Measurements from ENCODE around the gene SHANK1. TPM values are rescaled to one million over a fixed set of nuclear protein-coding genes. Genes with fewer than 3 reads are reported as not detected.

The SHANK1 gene
- total and polyA plus RNA-seq, 2 of the 4 experiments (the other 2 are of a cell fraction): 6.1 to 6.7 TPM

DNA sequence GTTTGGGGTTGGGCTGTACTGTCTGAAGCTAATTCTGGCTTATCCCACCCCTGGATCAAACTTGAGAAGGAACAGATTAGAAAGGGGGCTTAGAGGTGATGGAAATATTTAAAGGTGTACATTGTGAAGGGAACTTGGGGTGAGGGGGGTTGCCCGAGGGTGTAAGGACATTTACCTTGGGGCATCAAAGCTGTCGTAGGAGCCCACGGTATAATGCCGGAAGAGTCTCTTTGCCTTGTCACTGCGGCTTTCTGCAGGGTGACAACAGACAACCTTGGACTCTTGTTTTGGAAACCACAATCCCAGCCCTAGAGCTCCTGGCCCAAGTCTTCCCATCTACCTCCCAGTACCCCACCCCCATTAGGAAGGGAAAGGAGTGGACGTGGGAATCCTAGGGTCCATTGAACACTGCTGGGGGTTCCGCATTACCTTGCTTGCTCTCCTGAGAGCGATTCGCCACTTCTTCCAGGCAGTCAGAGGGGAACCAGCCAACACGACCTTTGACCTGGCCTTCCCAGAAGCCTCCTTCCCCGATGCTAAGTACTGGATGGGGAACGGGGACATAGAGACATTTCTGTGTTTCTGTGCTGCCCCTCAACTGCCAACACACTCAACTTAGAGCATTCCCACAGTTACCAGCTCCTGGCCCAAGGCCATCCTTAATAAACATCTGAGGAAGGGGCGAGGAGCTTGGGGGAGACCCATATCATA is 22.0 kb downstream of the SHANK1 start:
- in situ Hi-C loops (cut with MboI; ENCODE audit: low sequenced_read_pairs): no loop called here
- H4K8ac ChIP-seq (ENCODE audit: low read depth in 2 of 2, low read length in 2 of 2): no peak overlapping the region
- H2BK5ac ChIP-seq (ENCODE audit: low read depth, low read length, poor library complexity, severe bottlenecking): no peak overlapping the region
- no peaks in the 10 kb centered on the region; the same call in 1 of the 2 replicates for H4K20me1 ChIP-seq (ENCODE audit: insufficient read depth, low read length)
- H3K9ac ChIP-seq (ENCODE audit: low read depth, low read length): no peak overlapping the region
- ATAC-seq (ENCODE audit: low read depth) (no peak), DNase-seq (no peak)
- BruUV-seq (replicated peaks): no TSS peak
- no peaks in the 10 kb centered on the region for H3K9me3 ChIP-seq (ENCODE audit: control insufficient read depth, insufficient read depth, low read length)
- WGBS, 2 experiments (ENCODE audit: extremely low coverage in 2 of 2, insufficient read length in 1 of 2): no CpG with 5 or more reads among the region's 13 CpGs
- no peaks in the 10 kb centered on the region for H3K79me1 ChIP-seq (ENCODE audit: low read depth in 1 of 2, low read length in 2 of 2)
- ChIA-PET POLR2A (ENCODE audit: unreplicated experiment) (no interaction called here), CTCF (interaction anchor here (1.7 kb wide), 1 partner anchor 27 kb away, joined by 4 read pairs; no protein-coding TSS in a partner anchor)
- H3K56ac ChIP-seq (ENCODE audit: extremely low read depth, insufficient read depth, low read length): no peak overlapping the region
- H2BK120ac ChIP-seq (ENCODE audit: low read depth, low read length): no peak overlapping the region
- H2AK5ac ChIP-seq (ENCODE audit: low read depth, low read length): no peak overlapping the region
- H3K27ac ChIP-seq (ENCODE audit: insufficient read depth, low read length): no peak overlapping the region
- no peak overlapping the region for H3K4me3 ChIP-seq (ENCODE audit: insufficient read depth, low read depth, low read length)
- no peak overlapping the region for H3K23ac ChIP-seq (ENCODE audit: low read depth, low read length)
- H4K5ac ChIP-seq (ENCODE audit: low read depth, low read length): no peak overlapping the region
- H3K4me1 ChIP-seq (ENCODE audit: control insufficient read depth, insufficient read depth, low read length): no peaks in the 10 kb centered on the region; the same call in none of the 2 replicates
- no peak overlapping the region for H2AFZ ChIP-seq (replicated peaks; ENCODE audit: low read length, poor library complexity)
- TF ChIP-seq MAFK (IDR thresholded peaks at IDR 0.05; ENCODE audit: low read depth, low read length) (no peak), BHLHE40 (IDR thresholded peaks at IDR 0.05; ENCODE audit: low read depth, low read length) (no peak), RAD21 (IDR thresholded peaks at IDR 0.05; ENCODE audit: low read length) (no peak), FOS (IDR thresholded peaks at IDR 0.05; ENCODE audit: low read depth, low read length) (no peak), RFX5 (IDR thresholded peaks at IDR 0.05; ENCODE audit: low read depth, low read length) (no peak), NFE2L2 (IDR thresholded peaks at IDR 0.05; ENCODE audit: low read depth, low read length) (no peak), CEBPB (IDR thresholded peaks at IDR 0.05; ENCODE audit: low read depth, low read length) (no peak), MXI1 (IDR thresholded peaks at IDR 0.05; ENCODE audit: borderline replicate concordance, low read depth, low read length) (no peak), RCOR1 (IDR thresholded peaks at IDR 0.05; ENCODE audit: insufficient replicate concordance, low read length) (no peak), CTCF (conservative IDR thresholded peaks at IDR 0.05; ENCODE audit: low read depth, low read length) (no peak), SMC3 (IDR thresholded peaks at IDR 0.05; ENCODE audit: low read depth, low read length) (no peak), POLR2A (IDR thresholded peaks at IDR 0.05; ENCODE audit: low read depth, low read length) (no peak), USF2 (IDR thresholded peaks at IDR 0.05; ENCODE audit: low read depth, low read length) (no peak), CHD1 (IDR thresholded peaks at IDR 0.05; ENCODE audit: low read depth, low read length) (no peak), MAZ (IDR thresholded peaks at IDR 0.05; ENCODE audit: borderline replicate concordance, low read depth, low read length) (no peak)
- TF ChIP-seq, protein P1, sequence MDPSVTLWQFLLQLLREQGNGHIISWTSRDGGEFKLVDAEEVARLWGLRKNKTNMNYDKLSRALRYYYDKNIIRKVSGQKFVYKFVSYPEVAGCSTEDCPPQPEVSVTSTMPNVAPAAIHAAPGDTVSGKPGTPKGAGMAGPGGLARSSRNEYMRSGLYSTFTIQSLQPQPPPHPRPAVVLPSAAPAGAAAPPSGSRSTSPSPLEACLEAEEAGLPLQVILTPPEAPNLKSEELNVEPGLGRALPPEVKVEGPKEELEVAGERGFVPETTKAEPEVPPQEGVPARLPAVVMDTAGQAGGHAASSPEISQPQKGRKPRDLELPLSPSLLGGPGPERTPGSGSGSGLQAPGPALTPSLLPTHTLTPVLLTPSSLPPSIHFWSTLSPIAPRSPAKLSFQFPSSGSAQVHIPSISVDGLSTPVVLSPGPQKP (IDR thresholded peaks at IDR 0.05; ENCODE audit: borderline replicate concordance, low read depth, low read length): no peak
- H2AK9ac ChIP-seq (replicated peaks; ENCODE audit: low read depth, low read length, poor library complexity): no peak overlapping the region
- dilution Hi-C loops (cut with HindIII; ENCODE audit: low sequenced_read_pairs, unreplicated experiment): no loop called here
- no peak overlapping the region for H3K14ac ChIP-seq (replicated peaks; ENCODE audit: low read depth, low read length)
- no peak overlapping the region for H4K91ac ChIP-seq (ENCODE audit: insufficient read depth, low read depth, low read length)
- H3K27me3 ChIP-seq (ENCODE audit: control insufficient read depth, insufficient read depth, low read length): peaks cover 36% of the 10 kb centered on the region
- intact Hi-C loops (cut with micrococcal nuclease): no loop called here
- no peak overlapping the region for H2BK15ac ChIP-seq (ENCODE audit: low read depth, low read length)
- no peak overlapping the region for H3K4me2 ChIP-seq (ENCODE audit: low read depth, low read length)
- no peak overlapping the region for H3K4ac ChIP-seq (ENCODE audit: low read depth, low read length)
- H3K18ac ChIP-seq (ENCODE audit: low read depth, low read length): no peak overlapping the region
- peaks cover 6% of the 10 kb centered on the region; the same call in 1 of the 2 replicates for H3K9me1 ChIP-seq (ENCODE audit: insufficient read depth, low read length)
- no peak overlapping the region for H2BK20ac ChIP-seq (ENCODE audit: low read depth, low read length)
- no peaks in the 10 kb centered on the region for H3K36me3 ChIP-seq (ENCODE audit: control insufficient read depth, insufficient read depth, low read length)
